Left renal cortex interstitium (tissue), 4 donors: Measurements from ENCODE around the gene ABHD17A. TPM values are rescaled to one million over a fixed set of nuclear protein-coding genes. Genes with fewer than 3 reads are reported as not detected.
"Not testable (repeated sequence)": the region's sequence is repeated elsewhere in the genome, so short reads cannot be mapped to it uniquely, and the experiment has no call there.

Experiments
- DNase-seq, 4 donors: peaks; one replicate each; pipeline ENCODE4 v3.0.0-alpha.2; 2013; ENCODE audit warnings: low read depth in 4 of 4, low spot score in 2 of 4, missing footprints in 1 of 4
- polyA plus RNA-seq, 4 donors: library from polyadenylated mRNA; unstranded; fragments of 120-200 nt; gene quantifications; one replicate each; pipeline ENCODE4 v1.2.1, GENCODE V29; 2013; ENCODE audit not compliant: insufficient read length in 4 of 4

Gene ABHD17A
- polyA plus RNA-seq, 4 donors: 32.5 to 69.4 (median 56.9) TPM

DNA sequence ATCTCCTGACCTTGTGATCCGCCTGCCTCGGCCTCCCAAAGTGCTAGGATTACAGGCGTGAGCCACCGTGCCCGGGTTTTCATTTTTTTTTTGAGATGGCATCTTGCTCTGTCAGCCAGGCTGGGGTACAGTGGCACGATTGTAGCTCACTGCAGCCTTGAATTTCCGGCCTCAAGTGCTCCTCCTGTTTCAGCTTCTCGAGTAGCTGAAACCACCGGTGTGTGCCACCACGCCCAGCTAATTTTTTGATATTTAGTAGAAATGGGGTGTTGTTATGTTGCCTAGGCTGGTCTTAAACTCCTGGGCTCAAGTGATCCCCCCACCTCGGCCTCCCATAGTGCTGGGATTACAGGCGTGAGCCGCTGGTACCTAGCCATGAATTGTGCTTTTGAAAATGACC lies 25.8 kb upstream of the ABHD17A start:
- no peak for DNase-seq

GRCh38 chr19:1910177-1910576 lies 24.9 kb upstream of the ABHD17A start:
- DNase-seq: no peak

DNA sequence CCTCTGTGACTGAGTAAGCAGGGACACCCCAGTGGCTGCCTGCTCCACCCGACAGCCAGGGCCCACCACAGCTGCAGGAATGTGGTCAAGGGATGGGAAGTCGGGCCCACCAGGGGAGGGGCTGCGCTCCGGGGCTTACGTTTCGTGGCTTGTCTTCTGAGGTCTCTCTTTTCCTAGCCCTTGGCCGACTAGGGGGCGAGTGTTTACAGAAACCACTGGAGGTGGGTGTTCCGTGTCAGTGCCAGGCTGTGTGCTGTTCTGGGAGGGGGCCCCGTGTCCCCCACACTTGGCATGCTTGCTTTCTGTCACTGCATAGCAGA lies 24.4 kb upstream of the ABHD17A start:
- no peak for DNase-seq

DNA sequence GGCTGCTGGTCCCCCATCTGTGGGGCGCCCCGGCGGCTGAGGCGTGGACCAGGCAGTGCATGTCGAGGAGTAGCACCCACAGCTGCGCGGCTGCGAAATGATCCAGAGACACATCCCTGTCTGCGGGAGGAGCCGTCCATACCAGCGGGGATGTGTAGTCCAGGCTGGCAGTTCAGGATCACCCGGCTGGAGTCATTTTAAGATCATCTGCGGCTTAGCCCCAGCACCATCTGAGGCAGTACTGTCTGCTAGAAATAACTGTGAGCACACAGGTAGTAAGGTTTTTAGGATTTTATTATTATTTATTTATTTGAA lies 23.0 kb upstream of the ABHD17A start:
- DNase-seq: no peak

- no peak for DNase-seq
Measured at GRCh38 chr19:1907563-1908363, 22.5 kb upstream of the ABHD17A start.

DNA sequence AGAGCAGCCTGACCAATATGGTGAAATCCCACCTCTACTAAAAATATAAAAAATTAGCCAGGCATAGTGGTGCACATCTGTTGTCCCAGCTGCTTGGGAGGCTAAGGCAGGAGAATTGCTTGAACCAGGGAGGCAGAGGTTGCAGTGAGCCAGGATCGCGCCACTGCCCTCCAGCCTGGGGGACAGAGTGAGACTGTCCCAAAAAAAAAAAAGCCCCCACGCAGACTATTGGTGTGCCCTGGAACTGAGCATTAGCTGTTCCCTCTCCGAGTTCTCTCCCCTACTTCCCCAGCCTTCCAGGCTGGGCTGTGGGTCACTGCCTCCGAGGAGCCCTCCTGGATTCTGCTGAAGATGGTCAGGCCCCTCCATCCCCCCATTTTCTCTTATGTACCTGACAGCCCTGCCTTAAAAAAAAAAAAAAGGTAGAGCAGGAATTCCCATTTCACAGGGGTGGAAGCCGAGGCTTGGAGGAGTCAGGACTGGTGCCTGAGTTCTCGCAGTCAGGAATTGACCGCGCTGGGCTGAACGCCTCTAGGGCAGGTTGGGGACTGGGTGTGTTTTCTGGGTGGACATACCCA lies 21.8 kb upstream of the ABHD17A start:
- DNase-seq: no peak

GRCh38 chr19:1905863-1906375 lies 20.6 kb upstream of the ABHD17A start:
- DNase-seq: no peak

GRCh38 chr19:1905110-1905862 lies 20.0 kb upstream of the ABHD17A start, which contains the start of the genes ADAT3 and SCAMP4:
Gene ADAT3, plus strand, starts transcription at chr19:1905399. Its CDS starts 6,649 bp downstream, at chr19:1912048.
Gene SCAMP4, plus strand, starts transcription at chr19:1905399. Its CDS starts 9,621 bp downstream, at chr19:1915020.
- DNase-seq: peak; percentile 85 to 95 (median 92)

GRCh38 chr19:1904860-1905109 lies 19.5 kb upstream of the ABHD17A start:
- DNase-seq: no peak

DNA sequence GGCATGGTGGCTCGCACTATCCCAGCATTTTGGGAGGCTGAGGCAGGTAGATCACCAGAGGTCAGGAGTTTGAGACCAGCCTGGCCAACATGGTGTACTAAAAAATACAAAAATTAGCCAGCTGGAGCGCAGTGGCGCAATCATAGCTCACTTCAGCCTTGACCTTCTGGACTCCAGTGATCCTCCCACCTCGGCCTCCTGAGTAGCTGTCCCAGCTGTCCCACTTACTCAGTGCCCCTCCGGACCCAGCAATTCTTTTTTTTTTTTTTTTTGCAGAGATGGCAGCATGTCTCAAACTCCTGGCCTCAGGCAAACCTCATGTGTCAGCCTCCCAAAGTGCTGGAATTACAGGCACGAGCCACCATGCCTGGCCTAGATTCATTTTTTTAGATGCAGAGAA lies 17.6 kb upstream of the ABHD17A start:
- DNase-seq: no peak

GRCh38 chr19:1901940-1902404 lies 16.7 kb upstream of the ABHD17A start:
- DNase-seq: no peak

GRCh38 chr19:1896508-1896907 lies 11.2 kb upstream of the ABHD17A start:
- no peak for DNase-seq

- DNase-seq: no peak
Measured at GRCh38 chr19:1893791-1894190, 8.5 kb upstream of the ABHD17A start.

GRCh38 chr19:1889907-1890306 lies 4.6 kb upstream of the ABHD17A start:
- no peak for DNase-seq

- DNase-seq: no peak
Measured at GRCh38 chr19:1888385-1888784, 3.1 kb upstream of the ABHD17A start.

- DNase-seq: not testable (repeated sequence)
Measured at GRCh38 chr19:1886360-1886759, 1.1 kb upstream of the ABHD17A start.

GRCh38 chr19:1884719-1885334 lies 469 bp downstream of the ABHD17A start:
- no peak for DNase-seq

DNA sequence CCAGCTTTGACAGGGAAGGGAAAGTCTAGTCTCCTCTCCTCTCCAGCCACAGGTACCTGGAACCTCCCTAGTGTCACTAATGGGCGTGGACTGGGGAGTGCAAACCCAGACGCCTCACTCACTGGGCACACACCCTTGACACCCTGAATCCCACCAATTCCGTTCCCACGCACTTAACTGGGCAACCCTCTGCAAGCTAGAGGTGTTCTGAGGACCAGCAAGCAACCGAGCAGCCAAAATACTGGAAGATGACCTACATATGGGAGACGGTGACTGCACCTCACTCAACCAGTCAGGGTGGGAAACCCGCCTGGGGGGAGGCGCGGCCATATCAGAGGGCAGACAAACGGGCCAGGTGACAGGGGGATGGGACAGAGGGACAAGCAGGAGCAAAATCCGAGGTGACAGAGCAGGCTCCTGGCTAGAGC lies 991 bp downstream of the ABHD17A start:
- no peak for DNase-seq

- no peak for DNase-seq
Measured at GRCh38 chr19:1883784-1884183, 1.5 kb downstream of the ABHD17A start.

GRCh38 chr19:1882786-1883692 lies 2.3 kb downstream of the ABHD17A start:
- no peak for DNase-seq
